Measurements from ENCODE around the gene PIGP.
A peak's percentile ranks its signal among the peaks of the same experiment; 100 is the strongest.
"Not testable (repeated sequence)": the region's sequence is repeated elsewhere in the genome, so short reads cannot be mapped to it uniquely, and the experiment has no call there.

Gene PIGP

GRCh38 chr21:37076087-37076850 lies 3.4 kb upstream of the PIGP start:
- DNase-seq (ENCODE audit: low read depth in 2 of 2), result no peak

- DNase-seq (ENCODE audit: low read depth in 2 of 2), result no peak
Measured at GRCh38 chr21:37075214-37075770, 2.4 kb upstream of the PIGP start.

- DNase-seq (ENCODE audit: low read depth in 2 of 2), result no peak
Measured at GRCh38 chr21:37074546-37074945, 1.7 kb upstream of the PIGP start.

- DNase-seq (ENCODE audit: low read depth in 2 of 2), result no peak
Measured at GRCh38 chr21:37074197-37074510, 1.3 kb upstream of the PIGP start.

DNA sequence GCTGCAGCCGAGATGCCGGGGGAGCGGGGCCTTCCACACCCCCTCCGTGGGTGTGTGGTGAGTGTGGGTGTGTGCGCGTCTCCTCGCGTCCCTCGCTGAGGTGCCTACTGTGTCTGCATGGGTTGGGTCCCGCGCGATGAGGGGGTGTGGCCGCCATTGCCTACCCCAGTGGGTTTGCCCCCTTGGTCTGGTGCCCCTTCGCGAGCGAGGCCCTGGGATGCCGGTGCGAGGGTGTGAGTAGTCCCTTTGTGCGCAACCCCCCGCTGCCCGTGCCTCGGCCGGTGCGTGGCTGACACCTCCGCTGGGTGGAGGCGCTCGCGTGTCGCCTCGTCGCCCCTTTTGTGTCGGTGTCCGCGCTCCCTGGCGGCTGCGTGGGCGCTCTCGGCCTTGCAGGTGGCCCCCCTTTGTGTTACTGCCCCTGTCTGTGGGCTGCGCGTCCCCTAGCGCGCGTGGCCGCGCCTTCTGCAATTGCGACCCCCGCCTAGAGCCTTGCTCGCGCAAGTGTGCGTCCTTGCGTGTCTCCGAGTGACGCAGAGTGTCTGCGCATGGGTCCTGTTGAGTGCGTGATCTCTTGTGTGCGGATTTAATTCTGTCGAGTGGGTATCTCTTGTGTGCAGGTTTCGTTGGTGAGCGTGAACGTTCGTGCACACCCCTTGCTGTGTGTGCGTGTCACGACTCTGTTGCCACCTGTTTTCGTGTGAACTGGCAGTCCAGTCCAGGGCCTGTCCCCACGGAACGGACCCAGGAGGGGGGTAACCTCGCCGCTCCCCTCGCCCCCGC lies 736 bp upstream of the PIGP start:
- peak in 1 of 2 donors; percentile 22 for DNase-seq (ENCODE audit: low read depth in 2 of 2)

- DNase-seq (ENCODE audit: low read depth in 2 of 2), result peak in 1 of 2 donors; percentile 58
Measured at GRCh38 chr21:37072274-37072987, 440 bp downstream of the PIGP start.

- DNase-seq (ENCODE audit: low read depth in 2 of 2), result no peak
Measured at GRCh38 chr21:37071561-37072273, 1.2 kb downstream of the PIGP start.

DNA sequence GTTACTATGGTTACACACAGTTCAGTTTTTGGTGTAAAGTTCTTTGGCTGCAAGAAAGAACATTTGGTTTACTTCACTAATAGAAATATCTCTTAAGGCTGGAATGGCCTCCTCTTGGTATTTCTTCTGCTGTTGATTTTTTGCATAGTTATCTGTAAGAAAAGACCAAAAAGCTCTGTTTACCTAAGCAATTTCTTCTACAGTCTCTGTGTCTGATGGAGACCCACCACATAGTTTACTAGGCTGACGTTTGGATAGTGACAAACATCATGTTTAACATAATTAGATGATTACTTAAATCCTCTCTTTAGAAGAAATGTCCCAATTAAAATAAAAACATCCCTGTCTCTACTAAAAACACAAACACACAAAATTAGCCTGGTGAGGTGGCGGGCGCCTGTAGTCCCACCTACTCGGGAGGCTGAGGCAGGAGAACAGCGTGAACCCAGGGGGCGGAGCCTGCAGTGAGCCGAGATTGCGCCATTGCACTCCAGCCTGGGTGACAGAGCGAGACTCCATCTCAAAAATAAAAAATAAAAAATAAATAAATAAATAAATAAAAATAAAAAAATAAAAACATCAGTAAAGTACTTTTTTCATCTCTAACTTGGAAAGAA lies 7.2 kb downstream of the PIGP start:
- DNase-seq (ENCODE audit: low read depth in 2 of 2), result no peak

- no peak for DNase-seq (ENCODE audit: low read depth in 2 of 2)
Measured at GRCh38 chr21:37064841-37065240, 8.0 kb downstream of the PIGP start.

GRCh38 chr21:37063433-37063832 lies 9.4 kb downstream of the PIGP start:
- DNase-seq (ENCODE audit: low read depth in 2 of 2), result no peak

- no peak for DNase-seq (ENCODE audit: low read depth in 2 of 2)
Measured at GRCh38 chr21:37062593-37062935, 10.3 kb downstream of the PIGP start.

- no peak for DNase-seq (ENCODE audit: low read depth in 2 of 2)
Measured at GRCh38 chr21:37061926-37062592, 10.8 kb downstream of the PIGP start.

DNA sequence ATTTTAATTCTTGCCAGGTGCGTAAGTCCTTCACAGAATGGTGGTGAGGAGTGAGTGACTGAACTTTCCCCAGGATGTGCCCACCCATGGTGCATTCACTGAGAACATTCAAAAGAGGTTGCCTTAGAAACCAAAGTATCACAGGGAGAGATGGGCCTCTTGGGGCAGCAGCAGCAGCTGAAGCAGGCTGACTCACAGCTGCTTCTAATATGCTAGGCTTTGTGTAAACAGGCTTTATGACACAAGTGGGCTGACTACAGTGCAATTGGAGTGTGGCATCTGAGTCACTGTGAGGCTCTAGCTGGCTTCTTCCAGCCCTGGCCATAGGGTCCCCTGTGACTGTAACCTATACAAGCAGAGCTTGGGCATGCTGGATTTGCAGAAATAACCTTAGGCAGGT lies 12.6 kb downstream of the PIGP start:
- DNase-seq (ENCODE audit: low read depth in 2 of 2), result no peak

DNA sequence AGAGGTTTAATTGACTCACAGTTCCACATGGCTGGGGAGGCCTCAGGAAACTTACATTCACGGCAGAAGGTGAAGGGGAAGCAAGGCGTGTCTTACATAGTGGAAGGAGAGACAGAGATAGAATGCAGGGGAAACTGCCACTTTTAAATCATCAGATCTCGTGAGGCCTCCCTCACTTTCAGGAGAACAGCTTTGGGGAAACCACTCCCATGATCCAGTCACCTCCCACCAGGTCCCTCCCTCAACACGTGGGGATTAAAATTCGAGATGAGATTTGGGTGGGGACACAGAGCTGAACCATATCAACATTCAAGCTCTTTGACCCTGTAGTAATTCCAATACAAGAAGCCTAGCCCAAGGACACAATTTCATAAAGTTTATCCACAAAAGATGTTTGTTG lies 13.7 kb downstream of the PIGP start:
- DNase-seq (ENCODE audit: low read depth in 2 of 2), result no peak

DNA sequence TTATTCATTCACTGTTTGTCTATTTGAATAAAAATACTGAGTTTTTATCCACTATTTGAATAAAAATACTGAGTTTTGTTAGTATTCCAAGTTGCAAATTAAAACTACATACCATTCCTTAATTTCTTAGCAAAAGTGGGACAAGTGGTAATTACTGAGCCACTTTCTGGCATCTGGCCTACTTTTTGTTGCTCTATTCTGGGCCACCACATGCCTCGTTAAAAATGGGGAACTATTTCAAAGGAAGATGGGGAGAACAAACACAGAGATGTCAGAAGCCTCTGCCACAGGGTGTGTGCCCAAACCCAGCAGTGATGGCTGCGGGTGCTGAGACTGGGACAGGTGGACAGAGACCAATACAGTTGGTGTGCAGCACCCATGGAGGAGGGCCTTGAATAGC lies 14.6 kb downstream of the PIGP start:
- DNase-seq (ENCODE audit: low read depth in 2 of 2), result no peak

- no peak for DNase-seq (ENCODE audit: low read depth in 2 of 2)
Measured at GRCh38 chr21:37057614-37058013, 15.3 kb downstream of the PIGP start.

DNA sequence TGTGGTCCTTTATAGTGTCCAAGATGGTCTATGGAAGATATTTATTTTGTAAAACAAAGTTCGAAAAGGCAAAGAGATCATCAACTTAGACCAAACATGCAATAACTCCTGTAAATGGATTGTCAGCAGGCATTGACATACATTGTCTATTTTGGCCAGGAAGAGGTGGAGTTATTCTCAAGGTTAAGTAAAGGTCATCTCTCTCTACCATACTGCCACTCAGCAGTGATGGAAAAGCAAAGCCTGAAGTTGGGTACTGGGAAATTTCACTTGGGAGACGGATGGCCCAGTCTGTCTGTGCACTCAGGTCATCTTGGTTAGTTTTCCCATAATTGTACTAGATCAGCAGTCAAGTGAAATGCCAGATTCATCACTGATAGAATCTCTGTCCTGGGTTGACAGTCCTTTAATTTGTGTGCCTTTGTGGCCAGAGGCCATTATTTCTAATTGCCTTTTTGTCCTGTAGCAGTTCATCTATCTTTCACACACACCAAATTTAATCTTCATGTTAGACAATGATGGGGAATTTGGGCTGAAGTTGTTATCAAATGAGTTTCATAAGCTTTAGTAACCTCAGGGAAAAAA lies 17.5 kb downstream of the PIGP start:
- no peak for DNase-seq (ENCODE audit: low read depth in 2 of 2)

GRCh38 chr21:37049741-37050140 lies 23.1 kb downstream of the PIGP start:
- not testable (repeated sequence) for DNase-seq (ENCODE audit: low read depth in 2 of 2)

GRCh38 chr21:37047079-37047478 lies 25.8 kb downstream of the PIGP start:
- no peak for DNase-seq (ENCODE audit: low read depth in 2 of 2)

DNA sequence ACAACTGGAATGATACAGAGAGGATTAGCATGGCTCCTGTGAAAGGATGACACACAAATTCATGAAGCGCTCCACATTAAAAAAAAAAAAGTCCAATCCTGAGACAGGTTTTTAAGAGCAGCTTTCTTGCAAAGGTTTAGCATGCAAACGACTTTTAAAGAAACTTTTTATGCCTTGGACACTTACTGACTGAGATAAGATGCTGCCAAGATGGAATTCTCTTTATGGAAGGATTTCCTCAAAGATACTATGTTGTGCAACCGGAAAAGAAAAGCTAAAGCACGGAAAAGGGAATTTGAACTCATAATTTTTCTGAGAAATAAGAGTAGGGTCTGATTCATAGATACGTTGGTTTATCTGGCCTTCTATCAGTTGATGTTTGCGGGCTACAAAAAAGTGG lies 27.3 kb downstream of the PIGP start:
- DNase-seq (ENCODE audit: low read depth in 2 of 2), result no peak

DNA sequence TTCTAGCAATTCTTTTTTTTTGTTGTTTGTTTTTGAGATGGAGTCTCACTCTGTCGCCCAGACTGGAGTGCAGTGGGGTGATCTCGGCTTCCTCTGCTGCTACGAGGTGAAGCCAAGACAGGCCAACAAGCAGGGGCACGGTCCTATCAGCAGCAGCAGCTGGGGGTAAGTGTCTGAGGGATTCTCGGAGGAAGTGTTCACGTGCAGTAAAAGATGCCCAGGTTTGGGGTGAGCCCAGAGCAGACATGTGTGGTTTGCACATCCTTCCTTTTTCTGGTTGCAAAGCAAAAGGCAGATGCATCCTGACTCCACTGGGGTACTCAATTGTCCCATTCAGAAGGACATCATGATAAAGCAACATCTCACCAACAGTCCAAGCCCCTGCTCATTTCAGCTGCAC lies 27.7 kb downstream of the PIGP start:
- no peak for DNase-seq (ENCODE audit: low read depth in 2 of 2)

Measured in activated CD4-positive, alpha-beta T cell treated with anti-CD3 and anti-CD28 coated beads for 24 hours (primary cell).